Suprapubic skin (tissue), 4 donors: ENCODE data around the gene HADHA. TPM values are rescaled to one million over a fixed set of nuclear protein-coding genes. Genes with fewer than 3 reads are reported as not detected.

Source experiments
- DNase-seq, 2 donors: peaks; one replicate each; pipeline ENCODE4 v3.0.0-alpha.2; 2019; ENCODE audit warnings: low spot score in 2 of 2
- H3K27ac ChIP-seq: fragments of 200-600 bp; sonication (generic); one replicate; pipeline ENCODE4 v1.5.1; 2019
- H3K27me3 ChIP-seq: fragments of 200-600 bp; sonication (generic); one replicate; pipeline ENCODE4 v1.5.1; 2019
- H3K36me3 ChIP-seq: fragments of 200-600 bp; sonication (generic); one replicate; pipeline ENCODE4 v1.5.1; 2019
- H3K4me1 ChIP-seq: fragments of 200-600 bp; sonication (generic); one replicate; pipeline ENCODE4 v1.5.1; 2019
- H3K4me3 ChIP-seq: fragments of 200-600 bp; sonication (generic); one replicate; pipeline ENCODE4 v1.5.1; 2019; ENCODE audit warnings: mild to moderate bottlenecking
- H3K9me3 ChIP-seq: fragments of 200-600 bp; sonication (generic); one replicate; pipeline ENCODE4 v1.5.1; 2019
- CTCF ChIP-seq, 2 donors: fragments of 200-600 bp in 1 of 2; fragments of 450-650 bp in 1 of 2; sonication (generic) in 1 of 2; IDR thresholded peaks; one replicate each; pipeline ENCODE4 v1.5.1; 2016 to 2019; ENCODE audit warnings: antibody characterized with exemption in 2 of 2, mild to moderate bottlenecking in 1 of 2, moderate library complexity in 1 of 2
- EP300 ChIP-seq: sonication (generic); formaldehyde crosslinking; IDR thresholded peaks from one replicate; pipeline ENCODE4 v1.6.1; 2017; ENCODE audit warnings: antibody characterized with exemption
- POLR2A ChIP-seq, 2 donors: fragments of 450-650 bp; IDR thresholded peaks; one replicate each; pipeline ENCODE4 v1.6.1; 2017; ENCODE audit warnings: antibody characterized with exemption in 2 of 2, mild to moderate bottlenecking in 2 of 2, moderate library complexity in 2 of 2
- POLR2AphosphoS5 ChIP-seq, 3 donors: sonication (generic); formaldehyde crosslinking; IDR thresholded peaks; one replicate each; pipeline ENCODE4 v1.6.1; 2017; ENCODE audit warnings: antibody characterized with exemption in 3 of 3
- WGBS: methylation state at CpG from one replicate; pipeline ENCODE4 v1.1.5; 2018; 5-methylcytosine and 5-hydroxymethylcytosine counted together
- total RNA-seq, 4 donors: library from RNA; depleted of rRNA; stranded (reverse); fragments of >200 nt; gene quantifications; one replicate each; pipeline ENCODE4 v1.1.0, GENCODE V29; 2016

HADHA gene
- total RNA-seq, 4 donors from 2014 or later = 120 to 145 (median 131) TPM

GRCh38 chr2:26193578-26194231 lies 50.7 kb downstream of the HADHA start:
- DNase-seq = no peak
- WGBS = 92% methylated on average over 9 of the region's 10 CpGs
- no peaks in the 10 kb centered on the region for H3K27me3 ChIP-seq
- no peaks in the 10 kb centered on the region for H3K9me3 ChIP-seq
- TF ChIP-seq CTCF (IDR thresholded peaks at IDR 0.05) (no peak), EP300 (no peak), POLR2A (IDR thresholded peaks at IDR 0.05) (no peak), POLR2AphosphoS5 (IDR thresholded peaks at IDR 0.05) (no peak)
- H3K4me3 ChIP-seq = no peak overlapping the region
- H3K36me3 ChIP-seq = peaks cover 84% of the 10 kb centered on the region
- H3K27ac ChIP-seq = no peak overlapping the region
- H3K4me1 ChIP-seq = peaks cover 8% of the 10 kb centered on the region

- DNase-seq = no peak
- Histone ChIP-seq H3K4me3 (no peak overlapping the region), H3K36me3 (peaks cover 65% of the 10 kb centered on the region), H3K4me1 (peaks cover 8% of the 10 kb centered on the region), H3K27me3 (no peaks in the 10 kb centered on the region), H3K9me3 (no peaks in the 10 kb centered on the region), H3K27ac (no peak overlapping the region)
- WGBS = 81% methylated on average over 20 of the region's 20 CpGs
- TF ChIP-seq EP300 = no peak
- no peak for TF ChIP-seq POLR2A (IDR thresholded peaks at IDR 0.05)
- TF ChIP-seq POLR2AphosphoS5 (IDR thresholded peaks at IDR 0.05) = no peak
- no peak for TF ChIP-seq CTCF (IDR thresholded peaks at IDR 0.05)
Measured at GRCh38 chr2:26191316-26192159, 52.9 kb downstream of the HADHA start.

- no peaks in the 10 kb centered on the region for H3K9me3 ChIP-seq
- H3K27ac ChIP-seq = no peak overlapping the region
- no peaks in the 10 kb centered on the region for H3K27me3 ChIP-seq
- WGBS = 84% methylated on average over 7 of the region's 7 CpGs
- H3K36me3 ChIP-seq = peaks cover 53% of the 10 kb centered on the region
- H3K4me3 ChIP-seq = no peak overlapping the region
- H3K4me1 ChIP-seq = peaks cover 8% of the 10 kb centered on the region
- no peak for DNase-seq
- TF ChIP-seq EP300 (no peak), POLR2A (IDR thresholded peaks at IDR 0.05) (no peak), POLR2AphosphoS5 (IDR thresholded peaks at IDR 0.05) (no peak), CTCF (IDR thresholded peaks at IDR 0.05) (no peak)
Measured at GRCh38 chr2:26190369-26190768, 54.1 kb downstream of the HADHA start.

GRCh38 chr2:26189751-26190150 lies 54.7 kb downstream of the HADHA start:
- TF ChIP-seq EP300 (no peak), CTCF (IDR thresholded peaks at IDR 0.05) (no peak), POLR2AphosphoS5 (IDR thresholded peaks at IDR 0.05) (no peak), POLR2A (IDR thresholded peaks at IDR 0.05) (no peak)
- no peak overlapping the region for H3K4me3 ChIP-seq
- no peaks in the 10 kb centered on the region for H3K27me3 ChIP-seq
- no peak overlapping the region for H3K27ac ChIP-seq
- peaks cover 4% of the 10 kb centered on the region for H3K4me1 ChIP-seq
- DNase-seq = no peak
- 88% methylated on average over 4 of the region's 4 CpGs for WGBS
- no peaks in the 10 kb centered on the region for H3K9me3 ChIP-seq
- peaks cover 47% of the 10 kb centered on the region for H3K36me3 ChIP-seq

- peaks cover 41% of the 10 kb centered on the region for H3K36me3 ChIP-seq
- 87% methylated on average over 4 of the region's 4 CpGs for WGBS
- no peak for TF ChIP-seq EP300
- no peak for TF ChIP-seq CTCF (IDR thresholded peaks at IDR 0.05)
- TF ChIP-seq POLR2AphosphoS5 (IDR thresholded peaks at IDR 0.05) = no peak
Measured at GRCh38 chr2:26189123-26189522, 55.3 kb downstream of the HADHA start.

More at GRCh38 chr2:26189123-26189522, 55.3 kb downstream of the HADHA start:
- Histone ChIP-seq H3K4me3 (no peak overlapping the region), H3K4me1 (peaks cover 4% of the 10 kb centered on the region), H3K27ac (no peak overlapping the region), H3K27me3 (no peaks in the 10 kb centered on the region), H3K9me3 (no peaks in the 10 kb centered on the region)
- DNase-seq = no peak
